ENCODE results near the gene LRBA.
"Not testable (repeated sequence)": the region's sequence is repeated elsewhere in the genome, so short reads cannot be mapped to it uniquely, and the experiment has no call there.

The LRBA gene

GRCh38 chr4:150582146-150582872, 432.8 kb downstream of the LRBA start, which contains the start of gene MAB21L2:
MAB21L2 (plus strand) TSS chr4:150582151; CDS start chr4:150583030, 879 bp downstream.
- no peak for DNase-seq

GRCh38 chr4:150581641-150582051, 433.4 kb downstream of the LRBA start:
- no peak for DNase-seq

- DNase-seq, result no peak
These were observed 434.0 kb downstream of the LRBA start for GRCh38 chr4:150581056-150581605.

GRCh38 chr4:150580306-150580705, 434.8 kb downstream of the LRBA start:
- DNase-seq, result no peak

- DNase-seq, result no peak
These were observed 435.4 kb downstream of the LRBA start for GRCh38 chr4:150579551-150580234.

GRCh38 chr4:150578745-150579501, 436.2 kb downstream of the LRBA start:
- no peak for DNase-seq

- DNase-seq, result no peak
These were observed 437.3 kb downstream of the LRBA start for GRCh38 chr4:150577796-150578195.

- no peak for DNase-seq
These were observed 440.4 kb downstream of the LRBA start for GRCh38 chr4:150574678-150575077.

GRCh38 chr4:150573534-150573933, 441.6 kb downstream of the LRBA start:
- DNase-seq, result no peak

GRCh38 chr4:150572704-150573504, 442.2 kb downstream of the LRBA start:
- no peak for DNase-seq

GRCh38 chr4:150570862-150571261, 444.2 kb downstream of the LRBA start:
- no peak for DNase-seq

- DNase-seq, result no peak
These were observed 445.0 kb downstream of the LRBA start for GRCh38 chr4:150569998-150570535.

GRCh38 chr4:150569384-150569987, 445.6 kb downstream of the LRBA start:
- DNase-seq, result no peak

GRCh38 chr4:150567070-150567469, 448.0 kb downstream of the LRBA start:
- no peak for DNase-seq

GRCh38 chr4:150564967-150565366, 450.1 kb downstream of the LRBA start:
- not testable (repeated sequence) for DNase-seq

GRCh38 chr4:150562751-150563150, 452.3 kb downstream of the LRBA start:
- DNase-seq, result no peak

GRCh38 chr4:150562250-150562649, 452.8 kb downstream of the LRBA start:
- DNase-seq, result no peak

GRCh38 chr4:150561143-150561737, 453.8 kb downstream of the LRBA start:
- no peak for DNase-seq

- DNase-seq, result not testable (repeated sequence)
These were observed 457.3 kb downstream of the LRBA start for GRCh38 chr4:150557811-150558210.

- DNase-seq, result no peak
These were observed 467.8 kb downstream of the LRBA start for GRCh38 chr4:150547154-150547838.

GRCh38 chr4:150546286-150546685, 468.8 kb downstream of the LRBA start:
- no peak for DNase-seq
